ENCODE results near the gene POLD2.

The POLD2 gene

GRCh38 chr7:44103923-44104859 lies 19.2 kb downstream of the POLD2 start, which contains the start of gene AEBP1:
Gene AEBP1, plus strand, starts transcription at chr7:44104345. Its CDS starts 321 bp downstream, at chr7:44104666.
- no peak for DNase-seq (ENCODE audit: low read depth)
- TF ChIP-seq POLR2A (IDR thresholded peaks at IDR 0.05; ENCODE audit: extremely low read depth, insufficient read length) (no peak), MYC (IDR thresholded peaks at IDR 0.05; ENCODE audit: low read depth, low read length) (no peak), CTCF (IDR thresholded peaks at IDR 0.05; ENCODE audit: low read depth, low read length) (no peak), MAX (IDR thresholded peaks at IDR 0.05; ENCODE audit: low read depth, low read length) (no peak)
- H3K4me3 ChIP-seq (ENCODE audit: low read depth, low read length), result no peak within 1 kb of the TSS

GRCh38 chr7:44103566-44103922 lies 19.8 kb downstream of the POLD2 start:
- DNase-seq (ENCODE audit: low read depth), result no peak
- no peak overlapping the region for H3K4me3 ChIP-seq (ENCODE audit: low read depth, low read length)
- TF ChIP-seq POLR2A (IDR thresholded peaks at IDR 0.05; ENCODE audit: extremely low read depth, insufficient read length), result no peak
- no peak for TF ChIP-seq MAX (IDR thresholded peaks at IDR 0.05; ENCODE audit: low read depth, low read length)
- no peak for TF ChIP-seq MYC (IDR thresholded peaks at IDR 0.05; ENCODE audit: low read depth, low read length)
- no peak for TF ChIP-seq CTCF (IDR thresholded peaks at IDR 0.05; ENCODE audit: low read depth, low read length)

- no peak overlapping the region for H3K4me3 ChIP-seq (ENCODE audit: low read depth, low read length)
- no peak for DNase-seq (ENCODE audit: low read depth)
Measured at GRCh38 chr7:44102846-44103565, 20.3 kb downstream of the POLD2 start.

GRCh38 chr7:44101966-44102845 lies 21.1 kb downstream of the POLD2 start:
- TF ChIP-seq MAX (IDR thresholded peaks at IDR 0.05; ENCODE audit: low read depth, low read length) (no peak), POLR2A (IDR thresholded peaks at IDR 0.05; ENCODE audit: extremely low read depth, insufficient read length) (no peak), MYC (IDR thresholded peaks at IDR 0.05; ENCODE audit: low read depth, low read length) (no peak), CTCF (IDR thresholded peaks at IDR 0.05; ENCODE audit: low read depth, low read length) (no peak)
- H3K4me3 ChIP-seq (ENCODE audit: low read depth, low read length), result no peak overlapping the region
- DNase-seq (ENCODE audit: low read depth), result no peak

More at GRCh38 chr7:44102846-44103565, 20.3 kb downstream of the POLD2 start:
- TF ChIP-seq POLR2A (IDR thresholded peaks at IDR 0.05; ENCODE audit: extremely low read depth, insufficient read length) (no peak), MYC (IDR thresholded peaks at IDR 0.05; ENCODE audit: low read depth, low read length) (no peak), CTCF (IDR thresholded peaks at IDR 0.05; ENCODE audit: low read depth, low read length) (no peak), MAX (IDR thresholded peaks at IDR 0.05; ENCODE audit: low read depth, low read length) (no peak)

- no peak overlapping the region for H3K4me3 ChIP-seq (ENCODE audit: low read depth, low read length)
- TF ChIP-seq POLR2A (IDR thresholded peaks at IDR 0.05; ENCODE audit: extremely low read depth, insufficient read length) (no peak), CTCF (IDR thresholded peaks at IDR 0.05; ENCODE audit: low read depth, low read length) (no peak), MAX (IDR thresholded peaks at IDR 0.05; ENCODE audit: low read depth, low read length) (no peak), MYC (IDR thresholded peaks at IDR 0.05; ENCODE audit: low read depth, low read length) (no peak)
Measured at GRCh38 chr7:44101303-44101965, 21.9 kb downstream of the POLD2 start.

More at GRCh38 chr7:44101303-44101965, 21.9 kb downstream of the POLD2 start:
- no peak for DNase-seq (ENCODE audit: low read depth)

Data from NB4 (cell line).